ENCODE measurements around the gene SOS1. TPM values are rescaled to one million over a fixed set of nuclear protein-coding genes. Genes with fewer than 3 reads are reported as not detected.

SOS1 gene
- polyA plus RNA-seq, 1 of the 3 experiments (the other 2 are of a cell fraction) = 12.8 TPM

GRCh38 chr2:38959466-38959865 lies 161.4 kb downstream of the SOS1 start:
- DNase-seq = no peak
- Histone ChIP-seq H4K20me1 (ENCODE audit: insufficient read depth) (no peaks in the 10 kb centered on the region), H3K4me3 (ENCODE audit: low read depth in 2 of 2, low read length in 1 of 2) (no peak overlapping the region), H3K9me2 (no peaks in the 10 kb centered on the region), H3K4me2 (no peak overlapping the region), H3K27me3 (ENCODE audit: insufficient read depth) (no peaks in the 10 kb centered on the region), H3K79me2 (ENCODE audit: insufficient read depth) (no peaks in the 10 kb centered on the region), H3K9ac (no peak overlapping the region), H3K9me3 (no peaks in the 10 kb centered on the region), H3K4me1 (ENCODE audit: control insufficient read depth in 1 of 2, insufficient read depth in 2 of 2, low read depth in 1 of 2, low read length in 1 of 2) (peaks cover 0 to 3% of the 10 kb centered on the region in 2 experiments; a peak in 1 of 4 replicates), H2AFZ (ENCODE audit: low read depth) (no peak overlapping the region), H3F3A (replicated peaks; ENCODE audit: insufficient read depth) (no peaks in the 10 kb centered on the region), H3K27ac (ENCODE audit: low read depth in 2 of 2, low read length in 1 of 2) (no peak overlapping the region), H3K36me3 (replicated peaks in 1 of 2; ENCODE audit: control insufficient read depth in 1 of 2, insufficient read depth in 2 of 2, low read length in 1 of 2) (no peaks in the 10 kb centered on the region)
- no peak for TF ChIP-seq YY1 (IDR thresholded peaks at IDR 0.05; ENCODE audit: low read depth)
- TF ChIP-seq GABPA (IDR thresholded peaks at IDR 0.05; ENCODE audit: low read depth) = no peak
- TF ChIP-seq MAX (IDR thresholded peaks at IDR 0.05; ENCODE audit: low read depth) = no peak
- TF ChIP-seq POLR2AphosphoS5 (IDR thresholded peaks at IDR 0.05; ENCODE audit: low read depth, low read length) = no peak
- TF ChIP-seq RCOR1 (IDR thresholded peaks at IDR 0.05; ENCODE audit: low read length) = no peak
- ChIA-PET CTCF (interaction anchor here (1.1 to 7.1 kb wide), 2 partner anchors 11 to 270 kb away, joined by 3 to 76 read pairs; no protein-coding TSS in a partner anchor), POLR2A (no interaction called here)
- WGBS (ENCODE audit: low lambda C conversion rate) = 99% methylated on average over 24 of the region's 24 CpGs

- Histone ChIP-seq H3K4me2 (no peak overlapping the region), H3K79me2 (ENCODE audit: insufficient read depth) (no peaks in the 10 kb centered on the region), H3F3A (replicated peaks; ENCODE audit: insufficient read depth) (no peaks in the 10 kb centered on the region), H3K9me3 (no peaks in the 10 kb centered on the region), H3K9me2 (no peaks in the 10 kb centered on the region), H3K9ac (no peak overlapping the region), H3K27ac (ENCODE audit: low read depth in 2 of 2, low read length in 1 of 2) (no peak overlapping the region), H3K4me1 (ENCODE audit: control insufficient read depth in 1 of 2, insufficient read depth in 2 of 2, low read depth in 1 of 2, low read length in 1 of 2) (peaks cover 0 to 3% of the 10 kb centered on the region in 2 experiments; a peak in 1 of 4 replicates), H3K27me3 (ENCODE audit: insufficient read depth) (no peaks in the 10 kb centered on the region), H4K20me1 (ENCODE audit: insufficient read depth) (no peaks in the 10 kb centered on the region), H3K36me3 (replicated peaks in 1 of 2; ENCODE audit: control insufficient read depth in 1 of 2, insufficient read depth in 2 of 2, low read length in 1 of 2) (no peaks in the 10 kb centered on the region), H3K4me3 (ENCODE audit: low read depth in 2 of 2, low read length in 1 of 2) (no peak overlapping the region), H2AFZ (ENCODE audit: low read depth) (no peak overlapping the region)
- ChIA-PET CTCF (interaction anchor here (1.0 to 7.1 kb wide), 3 partner anchors 9 to 271 kb away, joined by 3 to 76 read pairs (median 5); no protein-coding TSS in a partner anchor), POLR2A (no interaction called here)
- 77% methylated on average over 5 of the region's 5 CpGs for WGBS (ENCODE audit: low lambda C conversion rate)
- no peak for DNase-seq
- TF ChIP-seq SMC3 (IDR thresholded peaks at IDR 0.05; ENCODE audit: low read depth, low read length) (no peak), RAD21 (IDR thresholded peaks at IDR 0.05; ENCODE audit: low read length) (no peak), NRF1 (IDR thresholded peaks at IDR 0.05; ENCODE audit: low read depth, low read length) (no peak), RXRA (IDR thresholded peaks at IDR 0.05; ENCODE audit: borderline replicate concordance, low read depth) (no peak), USF2 (IDR thresholded peaks at IDR 0.05; ENCODE audit: borderline replicate concordance, low read depth, low read length) (no peak), YY1 (IDR thresholded peaks at IDR 0.05; ENCODE audit: low read depth) (no peak), CHD2 (IDR thresholded peaks at IDR 0.05; ENCODE audit: low read length, partially characterized antibody) (no peak), FOXJ3 (CRISPR knock-in tag; IDR thresholded peaks at IDR 0.05) (no peak), IRF3 (IDR thresholded peaks at IDR 0.05; ENCODE audit: low read depth, low read length) (no peak), TEAD4 (IDR thresholded peaks at IDR 0.05; ENCODE audit: borderline replicate concordance, insufficient read depth) (no peak), JUND (IDR thresholded peaks at IDR 0.05) (no peak), MEF2A (IDR thresholded peaks at IDR 0.05; ENCODE audit: borderline replicate concordance, low read depth) (no peak), ZBTB33 (IDR thresholded peaks at IDR 0.05; ENCODE audit: borderline replicate concordance, low read depth) (no peak), TCF12 (IDR thresholded peaks at IDR 0.05) (no peak)
Measured at GRCh38 chr2:38957972-38958371, 162.9 kb downstream of the SOS1 start.
